ENCODE measurements around the gene ZIC2.
"Not testable (repeated sequence)": the region's sequence is repeated elsewhere in the genome, so short reads cannot be mapped to it uniquely, and the experiment has no call there.

Gene ZIC2

DNA sequence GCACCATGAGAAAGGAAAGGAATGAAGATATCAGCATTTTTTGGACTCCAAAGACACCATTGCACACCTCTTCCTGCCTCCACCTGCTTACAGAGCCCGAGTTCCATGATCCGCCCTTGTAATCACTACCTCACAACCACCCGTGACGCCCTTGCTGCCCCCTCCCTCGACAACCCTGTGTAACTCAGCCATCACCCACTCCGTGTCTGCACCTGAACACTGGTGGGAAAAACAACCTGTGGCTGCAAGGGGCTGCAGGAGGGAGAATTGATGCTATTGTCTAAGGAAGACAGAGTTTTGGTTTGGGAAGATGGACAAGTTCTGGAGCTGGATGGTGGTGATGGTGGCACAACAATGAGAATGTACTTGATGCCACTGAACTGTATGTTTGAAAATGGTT lies 37.0 kb upstream of the ZIC2 start:
- H3K4me3 ChIP-seq (ENCODE audit: low read depth, low read length): no peak overlapping the region
- DNase-seq (ENCODE audit: low read depth): no peak
- TF ChIP-seq, protein P1, sequence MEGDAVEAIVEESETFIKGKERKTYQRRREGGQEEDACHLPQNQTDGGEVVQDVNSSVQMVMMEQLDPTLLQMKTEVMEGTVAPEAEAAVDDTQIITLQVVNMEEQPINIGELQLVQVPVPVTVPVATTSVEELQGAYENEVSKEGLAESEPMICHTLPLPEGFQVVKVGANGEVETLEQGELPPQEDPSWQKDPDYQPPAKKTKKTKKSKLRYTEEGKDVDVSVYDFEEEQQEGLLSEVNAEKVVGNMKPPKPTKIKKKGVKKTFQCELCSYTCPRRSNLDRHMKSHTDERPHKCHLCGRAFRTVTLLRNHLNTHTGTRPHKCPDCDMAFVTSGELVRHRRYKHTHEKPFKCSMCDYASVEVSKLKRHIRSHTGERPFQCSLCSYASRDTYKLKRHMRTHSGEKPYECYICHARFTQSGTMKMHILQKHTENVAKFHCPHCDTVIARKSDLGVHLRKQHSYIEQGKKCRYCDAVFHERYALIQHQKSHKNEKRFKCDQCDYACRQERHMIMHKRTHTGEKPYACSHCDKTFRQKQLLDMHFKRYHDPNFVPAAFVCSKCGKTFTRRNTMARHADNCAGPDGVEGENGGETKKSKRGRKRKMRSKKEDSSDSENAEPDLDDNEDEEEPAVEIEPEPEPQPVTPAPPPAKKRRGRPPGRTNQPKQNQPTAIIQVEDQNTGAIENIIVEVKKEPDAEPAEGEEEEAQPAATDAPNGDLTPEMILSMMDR (IDR thresholded peaks at IDR 0.05; ENCODE audit: insufficient read depth, low read depth, low read length, missing control alignments): no peak

DNA sequence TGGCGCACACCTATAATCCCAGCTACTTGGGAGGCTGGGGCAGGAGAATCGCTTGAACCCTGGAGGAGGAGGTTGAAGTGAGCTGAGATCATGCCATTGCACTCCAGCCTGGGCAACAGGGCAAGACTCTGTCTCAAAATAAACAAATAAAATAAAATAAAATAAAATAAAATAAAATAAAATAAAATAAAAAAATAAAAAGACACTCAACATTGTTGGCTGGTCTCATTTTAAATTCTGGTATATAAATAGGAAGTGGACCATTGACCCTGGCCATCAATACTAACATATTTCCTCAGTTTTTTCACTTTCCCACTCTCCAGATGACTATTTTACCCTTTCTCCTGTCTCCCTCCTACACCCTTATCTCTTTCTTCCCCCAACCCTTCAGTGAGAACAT lies 36.1 kb upstream of the ZIC2 start:
- not testable (repeated sequence) for H3K4me3 ChIP-seq (ENCODE audit: low read depth, low read length); DNase-seq (ENCODE audit: low read depth)

DNA sequence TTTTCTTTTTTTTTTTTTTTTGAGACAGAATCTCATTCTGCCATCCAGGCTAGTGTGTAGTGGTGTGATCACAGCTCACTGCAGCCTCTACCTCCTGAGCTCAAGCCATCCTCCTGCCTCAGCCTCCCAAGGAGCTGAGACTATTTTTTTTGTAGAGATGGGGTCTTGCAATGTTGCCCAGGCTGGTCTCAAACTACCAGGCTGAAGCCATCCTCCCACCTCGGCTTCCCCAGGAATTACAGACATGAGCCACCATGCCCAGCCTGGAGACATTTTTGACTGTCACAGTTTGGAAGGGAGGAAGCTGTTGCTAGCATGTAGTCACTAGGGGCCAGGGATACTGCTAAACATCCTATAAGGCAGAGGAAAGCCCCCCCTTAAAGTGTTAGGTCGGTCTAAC lies 33.9 kb upstream of the ZIC2 start:
- no peak for DNase-seq (ENCODE audit: low read depth)
- no peak overlapping the region for H3K4me3 ChIP-seq (ENCODE audit: low read depth, low read length)
- TF ChIP-seq, protein P1 (IDR thresholded peaks at IDR 0.05; ENCODE audit: insufficient read depth, low read depth, low read length, missing control alignments): no peak

DNA sequence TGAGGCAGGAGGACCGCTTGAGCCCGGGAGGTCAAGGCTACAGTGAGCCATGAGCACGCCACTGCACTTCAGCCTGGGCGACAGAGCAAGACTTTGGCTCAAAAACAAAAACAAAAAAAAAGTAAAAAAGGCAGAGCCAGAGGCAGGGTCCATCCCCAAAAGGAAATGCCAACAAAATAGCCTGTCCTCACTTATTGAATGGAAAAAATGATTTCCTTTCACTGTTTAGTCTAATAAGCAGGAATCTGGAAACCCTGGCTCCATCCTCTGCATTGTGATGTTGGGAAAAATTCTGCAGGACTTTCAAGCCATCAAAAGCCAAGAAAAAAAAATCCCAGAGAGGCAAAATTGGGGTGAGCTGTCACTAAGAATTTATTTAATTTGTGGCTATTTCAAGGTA lies 33.2 kb upstream of the ZIC2 start:
- TF ChIP-seq, protein P1 (IDR thresholded peaks at IDR 0.05; ENCODE audit: insufficient read depth, low read depth, low read length, missing control alignments): no peak
- H3K4me3 ChIP-seq (ENCODE audit: low read depth, low read length): no peak overlapping the region
- DNase-seq (ENCODE audit: low read depth): no peak

DNA sequence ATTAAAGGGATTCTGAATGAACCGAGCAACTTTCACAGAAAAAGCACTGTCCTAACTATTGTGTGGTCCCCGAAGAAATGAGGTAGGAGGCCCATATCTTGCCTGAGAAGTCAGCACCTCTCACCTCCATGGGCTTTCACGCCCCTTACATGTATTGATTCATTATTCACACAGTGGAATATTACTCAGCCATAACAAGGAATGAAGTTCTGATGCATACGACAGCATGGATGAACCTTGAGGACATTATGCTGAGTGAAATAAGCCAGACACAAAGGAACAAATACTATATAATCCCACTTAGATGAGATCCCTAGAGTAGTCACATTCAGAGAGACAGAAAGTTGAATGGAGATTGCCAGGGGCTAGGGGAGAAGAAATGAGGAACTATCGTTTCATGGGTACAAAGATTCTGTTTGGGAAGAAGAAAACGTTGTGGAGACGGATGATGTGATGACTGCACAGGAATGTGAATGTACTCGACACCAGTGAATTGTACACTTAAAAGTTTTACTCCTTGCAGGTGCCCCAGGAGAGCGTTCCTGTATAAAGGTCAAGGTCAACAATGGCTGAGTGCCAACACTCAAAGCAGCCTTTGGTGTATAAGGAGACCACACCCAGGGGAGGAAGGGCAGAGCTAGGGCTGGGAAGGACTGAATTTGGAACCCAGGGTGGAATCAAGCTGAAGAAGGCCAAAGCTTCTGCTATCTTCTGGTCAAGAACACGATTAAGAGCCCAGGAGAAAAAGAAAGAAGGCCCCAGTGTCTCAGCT lies 32.5 kb upstream of the ZIC2 start:
- TF ChIP-seq, protein P1 (IDR thresholded peaks at IDR 0.05; ENCODE audit: insufficient read depth, low read depth, low read length, missing control alignments): no peak
- H3K4me3 ChIP-seq (ENCODE audit: low read depth, low read length): no peak overlapping the region
- no peak for DNase-seq (ENCODE audit: low read depth)

DNA sequence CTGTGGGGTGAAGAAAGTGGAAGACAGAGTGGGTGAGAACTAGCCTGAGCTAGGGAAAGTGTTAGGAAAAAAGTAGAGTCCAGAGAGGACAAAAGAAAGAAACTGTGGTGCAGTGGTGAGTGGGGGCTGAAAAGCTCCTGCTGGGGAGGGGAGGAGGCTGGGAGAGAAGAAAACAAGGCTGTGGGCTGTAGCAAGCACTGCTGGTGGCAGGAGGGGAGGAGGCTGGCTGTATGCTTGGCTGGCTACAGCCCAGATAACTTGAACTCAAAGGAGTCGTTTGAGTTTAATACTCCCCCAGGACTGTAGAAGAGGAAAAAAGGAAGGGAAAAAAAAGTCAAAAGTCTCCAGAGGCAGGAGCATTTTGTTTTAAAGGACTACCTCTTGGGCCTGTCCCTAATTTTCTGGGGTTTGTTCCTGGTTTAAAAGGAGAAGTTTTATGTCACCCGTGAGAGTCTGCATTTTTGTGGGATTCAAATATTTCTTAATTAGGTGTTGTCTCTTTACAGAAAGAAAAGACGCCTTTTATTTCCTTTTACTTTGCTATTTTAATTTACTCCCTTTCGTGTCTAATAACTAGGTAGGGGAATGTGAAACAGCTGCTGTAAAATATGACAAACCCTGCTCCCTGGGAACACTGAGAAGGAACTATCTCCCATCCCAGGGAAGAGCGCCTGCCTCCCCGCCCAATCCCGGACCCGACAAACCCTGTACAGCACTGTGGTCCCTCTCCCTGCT lies 31.7 kb upstream of the ZIC2 start:
- TF ChIP-seq, protein P1 (IDR thresholded peaks at IDR 0.05; ENCODE audit: insufficient read depth, low read depth, low read length, missing control alignments): no peak
- no peak for DNase-seq (ENCODE audit: low read depth)
- no peak overlapping the region for H3K4me3 ChIP-seq (ENCODE audit: low read depth, low read length)

DNA sequence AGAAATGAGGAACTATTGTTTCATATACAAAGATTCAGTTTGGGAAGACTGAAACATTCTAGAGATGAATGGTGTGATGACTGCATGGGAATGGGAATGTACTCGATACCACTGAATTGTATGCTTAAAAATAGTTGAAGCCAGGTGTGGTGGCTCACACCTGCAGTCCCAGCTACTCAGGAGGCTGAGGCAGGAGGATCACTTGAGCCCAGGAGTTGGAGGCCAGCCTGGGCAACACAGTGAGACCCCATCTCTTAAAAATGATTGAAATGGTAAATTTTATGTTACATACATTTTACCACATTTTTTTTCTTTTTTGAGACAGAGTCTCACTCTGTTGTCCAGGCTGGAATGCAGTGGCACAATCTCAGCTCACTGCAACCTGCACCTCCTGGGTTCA lies 29.9 kb upstream of the ZIC2 start:
- DNase-seq (ENCODE audit: low read depth): not testable (repeated sequence)

More for the DNA sequence above, 29.9 kb upstream of the ZIC2 start:
- not testable (repeated sequence) for H3K4me3 ChIP-seq (ENCODE audit: low read depth, low read length)
